Fibroblast of pulmonary artery (primary cell): ENCODE data around the gene SLC25A42.

Experiments
- DNase-seq: peaks from one replicate; pipeline ENCODE4 v3.0.0-alpha.2; 2010; ENCODE audit warnings: low read depth
- H3K4me3 ChIP-seq: replicated peaks from 2 replicates; pipeline ENCODE4 v1.5.1; 2011; ENCODE audit warnings: low read depth, mild to moderate bottlenecking, control low read depth, low read length, moderate library complexity
- CTCF ChIP-seq: IDR thresholded peaks from 2 replicates; pipeline ENCODE4 v1.5.1; 2011; ENCODE audit warnings: mild to moderate bottlenecking, control low read depth, low read length, inconsistent platforms; ENCODE audit errors: missing control alignments

Gene SLC25A42

GRCh38 chr19:19055701-19056100, 8.1 kb upstream of the SLC25A42 start:
- DNase-seq: no peak
- TF ChIP-seq CTCF: no peak
- no peak overlapping the region for H3K4me3 ChIP-seq

DNA sequence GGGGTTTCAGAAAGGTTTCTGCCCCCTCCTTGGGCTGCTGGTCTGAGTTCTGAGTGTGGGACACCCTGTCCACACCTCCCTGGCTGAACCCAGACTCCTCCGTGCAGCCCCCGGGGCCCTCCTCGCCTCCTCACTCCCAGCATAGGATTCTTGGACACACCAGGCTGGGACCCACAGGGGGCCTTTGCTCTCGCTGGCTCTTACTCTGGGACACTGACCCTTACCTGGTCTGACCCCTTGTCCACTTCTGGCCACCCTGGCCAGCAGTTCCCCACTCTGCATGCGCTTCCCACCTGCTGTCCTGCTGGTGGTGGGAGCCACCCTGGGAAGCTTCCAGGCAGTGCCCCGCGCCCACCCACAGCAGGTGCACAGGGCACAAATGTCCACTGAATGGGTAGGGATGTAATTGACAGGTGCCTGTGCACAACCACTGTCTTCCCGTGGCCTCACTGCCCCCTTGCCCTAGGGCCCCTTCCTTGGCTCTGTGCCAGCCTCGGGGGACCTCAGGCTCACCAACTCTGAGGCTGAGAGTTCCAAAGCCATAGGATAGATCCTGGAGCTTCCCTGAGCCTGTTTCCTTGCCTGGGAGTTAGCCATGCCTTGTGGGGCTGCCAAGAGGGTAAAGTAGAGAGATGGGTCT, 7.0 kb upstream of the SLC25A42 start:
- DNase-seq: no peak
- H3K4me3 ChIP-seq: no peak overlapping the region
- TF ChIP-seq CTCF: no peak

- TF ChIP-seq CTCF: no peak
- no peak for DNase-seq
- H3K4me3 ChIP-seq: no peak overlapping the region
Observed at GRCh38 chr19:19057317-19057716, 6.5 kb upstream of the SLC25A42 start.

DNA sequence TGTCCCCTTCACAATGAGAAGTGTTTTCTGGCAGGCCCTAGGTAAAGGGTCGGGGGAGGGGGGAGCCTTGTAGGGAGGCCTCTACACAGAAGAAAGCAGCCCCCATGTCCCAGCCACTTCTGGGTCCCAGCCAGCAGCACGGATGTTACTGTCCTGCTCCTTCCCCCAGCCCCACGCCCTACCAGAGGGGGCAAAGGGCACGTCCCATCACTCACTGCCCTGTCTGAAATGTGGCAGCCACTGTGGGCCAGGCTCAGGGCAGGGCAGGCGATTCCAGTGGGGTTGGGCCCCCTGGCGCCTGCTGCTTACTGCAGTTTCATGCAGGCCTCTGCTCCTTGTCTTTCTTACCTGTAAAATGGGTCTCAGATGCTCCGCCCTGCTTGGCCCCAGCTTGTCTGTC, 6.1 kb upstream of the SLC25A42 start:
- H3K4me3 ChIP-seq: no peak overlapping the region
- TF ChIP-seq CTCF: no peak
- DNase-seq: no peak

DNA sequence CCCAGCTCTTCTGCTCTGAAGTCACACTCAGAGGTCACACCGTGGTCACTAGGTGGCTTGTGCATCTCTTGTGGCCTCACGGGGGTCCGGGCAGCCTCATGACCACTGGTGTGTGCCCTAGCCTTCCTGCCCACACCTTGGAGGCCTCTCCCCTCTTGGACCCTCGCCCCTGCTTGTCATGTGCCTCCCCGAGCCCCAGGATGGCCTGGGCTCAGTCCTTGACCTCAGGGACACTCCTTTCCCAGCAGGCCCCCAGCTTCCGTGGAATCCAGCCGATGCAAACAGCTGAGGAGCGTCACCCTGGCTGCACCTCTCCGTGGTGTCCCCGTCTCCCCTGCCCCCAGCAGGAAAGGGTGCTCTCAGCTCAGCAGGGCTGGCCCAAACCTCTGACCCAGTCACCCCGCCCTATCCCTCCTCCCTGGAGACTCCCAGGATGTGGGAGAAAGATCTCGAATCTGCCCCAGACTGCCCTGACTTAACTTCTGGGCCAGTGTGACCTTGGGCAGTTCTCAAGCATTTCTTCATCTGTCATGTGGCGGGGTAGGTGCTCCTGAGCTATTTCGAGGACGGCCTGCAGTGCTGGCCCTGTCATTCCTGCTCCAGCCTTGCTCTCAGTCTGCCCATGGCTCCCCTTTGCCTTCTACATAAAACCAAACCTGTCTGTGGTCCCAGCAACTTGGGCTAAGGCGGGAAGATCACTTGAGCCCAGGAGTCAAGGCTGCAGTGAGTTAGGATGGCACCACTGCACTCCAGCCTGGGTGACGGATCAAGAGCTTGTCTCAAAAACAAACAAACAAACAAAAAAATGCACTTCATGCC, 4.6 kb upstream of the SLC25A42 start:
- H3K4me3 ChIP-seq: no peak overlapping the region
- no peak for TF ChIP-seq CTCF
- no peak for DNase-seq

DNA sequence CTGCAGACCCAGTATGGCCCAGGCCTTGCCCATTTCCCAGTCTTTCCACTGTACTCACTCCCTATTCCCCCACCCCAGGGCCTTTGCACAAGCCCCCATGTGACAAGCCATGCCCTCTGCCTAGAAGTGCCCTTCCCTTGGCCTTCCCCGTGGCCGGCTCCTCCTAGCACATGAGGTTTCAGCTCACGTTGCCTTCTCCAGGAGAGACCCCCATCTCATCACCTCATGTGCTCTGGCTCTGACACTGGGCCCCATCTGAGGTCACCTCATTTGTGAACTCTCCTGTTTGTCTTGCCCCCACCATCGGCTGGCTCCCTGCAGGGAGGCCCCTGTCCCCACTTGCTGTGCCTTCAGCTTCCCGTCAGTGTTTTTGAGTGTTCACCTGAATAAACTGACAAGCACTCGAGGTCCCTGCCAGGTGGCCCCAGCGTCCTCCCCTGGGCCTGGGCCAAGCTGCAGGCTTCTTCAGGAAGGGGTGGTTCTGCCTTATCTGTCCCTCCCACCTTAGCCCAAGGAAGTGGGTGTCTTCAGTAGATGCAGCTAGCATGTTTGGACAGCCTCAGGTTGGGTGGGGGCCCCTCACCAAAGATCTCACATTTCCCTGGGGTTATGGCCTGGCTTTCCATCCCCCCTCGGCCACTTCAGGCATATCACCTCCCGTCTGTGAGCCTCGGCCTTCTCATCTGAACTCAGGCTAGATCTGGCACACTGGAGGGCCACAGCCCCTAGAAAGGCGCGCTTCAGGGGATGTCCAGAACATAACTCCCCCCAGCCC, 3.8 kb upstream of the SLC25A42 start:
- H3K4me3 ChIP-seq: no peak overlapping the region
- no peak for TF ChIP-seq CTCF
- no peak for DNase-seq
